WTC11 (cell line): ENCODE data around the gene DNAJC15. TPM values are rescaled to one million over a fixed set of nuclear protein-coding genes. Genes with fewer than 3 reads are reported as not detected.

ENCODE experiments used
- ATAC-seq: fragments of 200-7000 bp; cut with Tn5 transposase; 2 replicates; pipeline ENCODE4 v1.10.0; 2021; ENCODE audit warnings: mild to moderate bottlenecking, moderate library complexity
- CTCF ChIA-PET: fragments of 300-600 bp; sonication (Branson Sonifier 250); formaldehyde crosslinking; loops from one replicate; lab custom pipeline; 2021; ENCODE audit warnings: antibody characterized with exemption; lab: Charles Lee
- POLR2A ChIA-PET: fragments of 350-600 bp; sonication (Branson Sonifier 250); formaldehyde crosslinking; loops from one replicate; lab custom pipeline; 2021; ENCODE audit warnings: antibody characterized with exemption; lab: Charles Lee
- DNase-seq: peaks from one replicate; pipeline ENCODE4 v3.0.0; 2021; ENCODE audit warnings: low spot score
- H3K27ac Mint-ChIP-seq: 2 replicates; pipeline ENCODE4 v1.8.0; 2021; ENCODE audit warnings: mixed read lengths
- H3K27me3 Mint-ChIP-seq: 2 replicates; pipeline ENCODE4 v1.8.0; 2021; ENCODE audit warnings: low read depth, mild to moderate bottlenecking, moderate library complexity, mixed read lengths
- H3K36me3 Mint-ChIP-seq: 2 replicates; pipeline ENCODE4 v1.8.0; 2021; ENCODE audit warnings: mixed read lengths
- H3K4me1 Mint-ChIP-seq: 2 replicates; pipeline ENCODE4 v1.8.0; 2022; ENCODE audit warnings: mixed read lengths
- H3K4me3 Mint-ChIP-seq: 2 replicates; pipeline ENCODE4 v1.8.0; 2021; ENCODE audit warnings: mild to moderate bottlenecking, moderate library complexity, mixed read lengths
- H3K9me3 Mint-ChIP-seq: 2 replicates; pipeline ENCODE4 v1.8.0; 2021; ENCODE audit warnings: mixed read lengths
- ATF1 ChIP-seq: sonication (generic); formaldehyde crosslinking; IDR thresholded peaks from 2 replicates; pipeline ENCODE4 v1.8.1; 2023; ENCODE audit warnings: mild to moderate bottlenecking, moderate library complexity, missing genetic modification reagents
- CREM ChIP-seq: sonication (generic); formaldehyde crosslinking; IDR thresholded peaks from 2 replicates; pipeline ENCODE4 v1.8.1; 2022; ENCODE audit warnings: mild to moderate bottlenecking, missing genetic modification reagents, moderate library complexity
- ESRRA ChIP-seq: sonication (generic); formaldehyde crosslinking; IDR thresholded peaks from 2 replicates; pipeline ENCODE4 v1.8.1; 2022; ENCODE audit warnings: mild to moderate bottlenecking, missing genetic modification reagents, borderline replicate concordance
- FOXP1 ChIP-seq: sonication (generic); formaldehyde crosslinking; IDR thresholded peaks from 2 replicates; pipeline ENCODE4 v1.8.0; 2022; ENCODE audit warnings: missing genetic modification reagents, mild to moderate bottlenecking, moderate library complexity, borderline replicate concordance
- GTF2I ChIP-seq: fragments of 250-450 bp; sonication (Bioruptor Pico); conservative IDR thresholded peaks from 2 replicates; pipeline ENCODE4 v1.4.0; 2021; ENCODE audit warnings: mild to moderate bottlenecking
- IRF2 ChIP-seq: sonication (generic); formaldehyde crosslinking; IDR thresholded peaks from 2 replicates; pipeline ENCODE4 v1.8.0; 2022; ENCODE audit warnings: low read depth, missing genetic modification reagents, borderline replicate concordance
- MYBL2 ChIP-seq: sonication (generic); formaldehyde crosslinking; IDR thresholded peaks from 2 replicates; pipeline ENCODE4 v1.8.1; 2023; ENCODE audit warnings: mild to moderate bottlenecking, moderate library complexity, missing genetic modification reagents
- NFE2L1 ChIP-seq: sonication (generic); formaldehyde crosslinking; IDR thresholded peaks from 2 replicates; pipeline ENCODE4 v1.8.1; 2023; ENCODE audit warnings: missing genetic modification reagents
- NFYB ChIP-seq: sonication (generic); formaldehyde crosslinking; conservative IDR thresholded peaks from 2 replicates; pipeline ENCODE4 v1.8.0; 2022; ENCODE audit warnings: low read depth, missing genetic modification reagents
- NR2C2 ChIP-seq: sonication (generic); formaldehyde crosslinking; IDR thresholded peaks from 2 replicates; pipeline ENCODE4 v1.8.0; 2022; ENCODE audit warnings: mild to moderate bottlenecking, missing genetic modification reagents
- RELA ChIP-seq: sonication (generic); formaldehyde crosslinking; IDR thresholded peaks from 2 replicates; pipeline ENCODE4 v1.8.1; 2022; ENCODE audit warnings: missing genetic modification reagents, mild to moderate bottlenecking, borderline replicate concordance
- SP1 ChIP-seq: sonication (generic); formaldehyde crosslinking; conservative IDR thresholded peaks from 2 replicates; pipeline ENCODE4 v1.8.1; 2022; ENCODE audit warnings: missing genetic modification reagents
- TEAD1 ChIP-seq: sonication (generic); formaldehyde crosslinking; IDR thresholded peaks from 2 replicates; pipeline ENCODE4 v1.8.0; 2022; ENCODE audit warnings: mild to moderate bottlenecking, missing genetic modification reagents
- ZBTB21 ChIP-seq: sonication (generic); formaldehyde crosslinking; IDR thresholded peaks from 2 replicates; pipeline ENCODE4 v1.8.1; 2023; ENCODE audit warnings: mild to moderate bottlenecking, missing genetic modification reagents, borderline replicate concordance
- total RNA-seq: library from RNA; stranded (reverse); gene quantifications from 3 replicates; pipeline ENCODE4 v1.2.3, GENCODE V29; 2021
- TF ChIP-seq, protein P1 (sequence below): sonication (generic); formaldehyde crosslinking; IDR thresholded peaks from 2 replicates; pipeline ENCODE4 v1.8.1; 2022; ENCODE audit warnings: low read depth, mild to moderate bottlenecking, moderate library complexity, missing genetic modification reagents, borderline replicate concordance
- TF ChIP-seq, protein P2 (sequence below): fragments of 250-450 bp; sonication (Bioruptor Pico); IDR thresholded peaks from 2 replicates; pipeline ENCODE4 v1.8.0; 2021; ENCODE audit warnings: mild to moderate bottlenecking
- TF ChIP-seq, protein P3 (sequence below): sonication (generic); formaldehyde crosslinking; IDR thresholded peaks from 2 replicates; pipeline ENCODE4 v1.8.1; 2023; ENCODE audit warnings: mild to moderate bottlenecking, moderate library complexity, missing genetic modification reagents
- TF ChIP-seq, protein P4 (sequence below): sonication (generic); formaldehyde crosslinking; IDR thresholded peaks from 2 replicates; pipeline ENCODE4 v1.8.1; 2023; ENCODE audit warnings: mild to moderate bottlenecking, missing genetic modification reagents
- TF ChIP-seq, protein P5 (sequence below): sonication (generic); formaldehyde crosslinking; IDR thresholded peaks from 2 replicates; pipeline ENCODE4 v1.8.1; 2022; ENCODE audit warnings: missing genetic modification reagents, borderline replicate concordance
- TF ChIP-seq, protein P6 (sequence below): sonication (generic); formaldehyde crosslinking; IDR thresholded peaks from 2 replicates; pipeline ENCODE4 v1.8.0; 2022; ENCODE audit warnings: missing genetic modification reagents
- TF ChIP-seq, protein P7 (sequence below): sonication (generic); formaldehyde crosslinking; conservative IDR thresholded peaks from 2 replicates; pipeline ENCODE4 v1.8.1; 2022; ENCODE audit warnings: mild to moderate bottlenecking, missing genetic modification reagents

Gene DNAJC15
- total RNA-seq, 1 experiment from 2014 or later, result 12.2 TPM

DNA sequence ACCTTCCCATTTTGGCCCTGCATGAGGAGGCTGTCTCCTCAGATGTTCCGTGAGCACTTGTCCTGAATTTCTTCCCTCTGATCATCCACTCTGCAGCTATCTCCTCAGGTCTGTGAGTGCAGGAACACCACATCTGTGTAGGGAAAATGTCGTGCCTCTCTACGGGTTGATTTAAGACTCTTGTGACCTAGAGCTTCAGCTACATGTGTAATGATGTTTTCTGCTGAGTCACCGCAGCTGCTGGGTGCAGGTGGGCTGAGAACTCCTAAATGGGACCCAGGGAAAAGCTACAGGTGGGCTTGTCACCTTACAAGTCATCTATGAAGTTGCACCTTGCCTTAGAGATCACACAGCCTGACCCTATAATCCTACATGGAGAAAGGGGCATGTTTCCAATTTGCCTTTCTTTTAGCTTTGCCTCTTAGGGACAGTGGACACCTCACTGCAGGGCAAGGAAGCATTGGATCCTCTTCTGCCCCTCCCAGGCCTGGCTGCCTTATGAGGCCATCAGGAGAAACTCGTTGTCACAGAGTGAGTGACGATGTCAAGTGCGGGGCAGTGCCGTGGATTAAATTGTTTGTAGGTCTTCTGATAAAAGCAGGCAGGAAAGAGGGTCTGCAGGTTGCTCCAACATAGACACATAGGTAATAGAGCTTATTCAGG, 122.3 kb downstream of the DNAJC15 start (continued):
- TF ChIP-seq, protein P1, sequence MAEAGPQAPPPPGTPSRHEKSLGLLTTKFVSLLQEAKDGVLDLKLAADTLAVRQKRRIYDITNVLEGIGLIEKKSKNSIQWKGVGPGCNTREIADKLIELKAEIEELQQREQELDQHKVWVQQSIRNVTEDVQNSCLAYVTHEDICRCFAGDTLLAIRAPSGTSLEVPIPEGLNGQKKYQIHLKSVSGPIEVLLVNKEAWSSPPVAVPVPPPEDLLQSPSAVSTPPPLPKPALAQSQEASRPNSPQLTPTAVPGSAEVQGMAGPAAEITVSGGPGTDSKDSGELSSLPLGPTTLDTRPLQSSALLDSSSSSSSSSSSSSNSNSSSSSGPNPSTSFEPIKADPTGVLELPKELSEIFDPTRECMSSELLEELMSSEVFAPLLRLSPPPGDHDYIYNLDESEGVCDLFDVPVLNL (CRISPR knock-in tag), result no peak
- TF ChIP-seq TEAD1 (CRISPR knock-in tag) (no peak), CREM (CRISPR knock-in tag) (no peak), NR2C2 (CRISPR knock-in tag) (no peak), ZBTB21 (CRISPR knock-in tag) (no peak)
- TF ChIP-seq, protein P2, sequence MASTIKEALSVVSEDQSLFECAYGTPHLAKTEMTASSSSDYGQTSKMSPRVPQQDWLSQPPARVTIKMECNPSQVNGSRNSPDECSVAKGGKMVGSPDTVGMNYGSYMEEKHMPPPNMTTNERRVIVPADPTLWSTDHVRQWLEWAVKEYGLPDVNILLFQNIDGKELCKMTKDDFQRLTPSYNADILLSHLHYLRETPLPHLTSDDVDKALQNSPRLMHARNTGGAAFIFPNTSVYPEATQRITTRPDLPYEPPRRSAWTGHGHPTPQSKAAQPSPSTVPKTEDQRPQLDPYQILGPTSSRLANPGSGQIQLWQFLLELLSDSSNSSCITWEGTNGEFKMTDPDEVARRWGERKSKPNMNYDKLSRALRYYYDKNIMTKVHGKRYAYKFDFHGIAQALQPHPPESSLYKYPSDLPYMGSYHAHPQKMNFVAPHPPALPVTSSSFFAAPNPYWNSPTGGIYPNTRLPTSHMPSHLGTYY (CRISPR knock-in tag), result no peak
- TF ChIP-seq, all 79 proteins: peak for 0

DNA sequence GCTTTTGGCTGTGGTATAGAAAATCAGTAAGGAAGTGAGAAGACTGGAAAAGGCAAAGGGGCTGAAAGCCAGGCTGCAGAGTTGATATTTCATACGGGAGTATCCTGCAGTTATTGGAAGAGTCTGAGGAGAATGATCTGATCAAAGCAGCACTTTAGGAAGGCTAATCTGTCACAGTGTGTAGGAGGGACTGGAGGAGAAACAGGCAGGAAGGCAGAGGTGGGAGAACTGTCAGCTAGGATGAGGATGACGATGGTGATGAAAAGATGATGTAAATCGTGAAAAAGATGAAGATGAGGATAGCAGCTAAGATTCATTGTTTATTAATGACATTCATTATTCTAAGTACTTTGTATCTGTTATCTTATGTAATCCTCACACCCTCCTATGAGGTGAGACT, 123.0 kb downstream of the DNAJC15 start:
- Mint-ChIP-seq H3K27me3 (no peaks in the 10 kb centered on the region; the same call in 1 of the 2 replicates), H3K36me3 (no peaks in the 10 kb centered on the region), H3K4me3 (no peak overlapping the region)
- POLR2A ChIA-PET, result no interaction called here
- CTCF ChIA-PET, result interaction anchor here (1.1 kb wide), 1 partner anchor 14 kb away, joined by 3 read pairs; no protein-coding TSS in a partner anchor
- no peak for ATAC-seq
- no peak for TF ChIP-seq NFYB (CRISPR knock-in tag)
- TF ChIP-seq FOXP1 (CRISPR knock-in tag), result no peak
- no peak for TF ChIP-seq IRF2 (CRISPR knock-in tag)
- TF ChIP-seq, protein P1 (CRISPR knock-in tag), result no peak
- TF ChIP-seq, protein P3, sequence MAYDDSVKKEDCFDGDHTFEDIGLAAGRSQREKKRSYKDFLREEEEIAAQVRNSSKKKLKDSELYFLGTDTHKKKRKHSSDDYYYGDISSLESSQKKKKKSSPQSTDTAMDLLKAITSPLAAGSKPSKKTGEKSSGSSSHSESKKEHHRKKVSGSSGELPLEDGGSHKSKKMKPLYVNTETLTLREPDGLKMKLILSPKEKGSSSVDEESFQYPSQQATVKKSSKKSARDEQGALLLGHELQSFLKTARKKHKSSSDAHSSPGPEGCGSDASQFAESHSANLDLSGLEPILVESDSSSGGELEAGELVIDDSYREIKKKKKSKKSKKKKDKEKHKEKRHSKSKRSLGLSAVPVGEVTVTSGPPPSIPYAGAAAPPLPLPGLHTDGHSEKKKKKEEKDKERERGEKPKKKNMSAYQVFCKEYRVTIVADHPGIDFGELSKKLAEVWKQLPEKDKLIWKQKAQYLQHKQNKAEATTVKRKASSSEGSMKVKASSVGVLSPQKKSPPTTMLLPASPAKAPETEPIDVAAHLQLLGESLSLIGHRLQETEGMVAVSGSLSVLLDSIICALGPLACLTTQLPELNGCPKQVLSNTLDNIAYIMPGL (CRISPR knock-in tag), result no peak
- TF ChIP-seq, protein P4, sequence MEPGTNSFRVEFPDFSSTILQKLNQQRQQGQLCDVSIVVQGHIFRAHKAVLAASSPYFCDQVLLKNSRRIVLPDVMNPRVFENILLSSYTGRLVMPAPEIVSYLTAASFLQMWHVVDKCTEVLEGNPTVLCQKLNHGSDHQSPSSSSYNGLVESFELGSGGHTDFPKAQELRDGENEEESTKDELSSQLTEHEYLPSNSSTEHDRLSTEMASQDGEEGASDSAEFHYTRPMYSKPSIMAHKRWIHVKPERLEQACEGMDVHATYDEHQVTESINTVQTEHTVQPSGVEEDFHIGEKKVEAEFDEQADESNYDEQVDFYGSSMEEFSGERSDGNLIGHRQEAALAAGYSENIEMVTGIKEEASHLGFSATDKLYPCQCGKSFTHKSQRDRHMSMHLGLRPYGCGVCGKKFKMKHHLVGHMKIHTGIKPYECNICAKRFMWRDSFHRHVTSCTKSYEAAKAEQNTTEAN (CRISPR knock-in tag), result no peak
- no peak for TF ChIP-seq SP1 (CRISPR knock-in tag)
- TF ChIP-seq NFE2L1, result no peak
- TF ChIP-seq GTF2I (CRISPR knock-in tag), result no peak
- TF ChIP-seq RELA, result no peak
- no peak for TF ChIP-seq MYBL2 (CRISPR knock-in tag)
- TF ChIP-seq, protein P5, sequence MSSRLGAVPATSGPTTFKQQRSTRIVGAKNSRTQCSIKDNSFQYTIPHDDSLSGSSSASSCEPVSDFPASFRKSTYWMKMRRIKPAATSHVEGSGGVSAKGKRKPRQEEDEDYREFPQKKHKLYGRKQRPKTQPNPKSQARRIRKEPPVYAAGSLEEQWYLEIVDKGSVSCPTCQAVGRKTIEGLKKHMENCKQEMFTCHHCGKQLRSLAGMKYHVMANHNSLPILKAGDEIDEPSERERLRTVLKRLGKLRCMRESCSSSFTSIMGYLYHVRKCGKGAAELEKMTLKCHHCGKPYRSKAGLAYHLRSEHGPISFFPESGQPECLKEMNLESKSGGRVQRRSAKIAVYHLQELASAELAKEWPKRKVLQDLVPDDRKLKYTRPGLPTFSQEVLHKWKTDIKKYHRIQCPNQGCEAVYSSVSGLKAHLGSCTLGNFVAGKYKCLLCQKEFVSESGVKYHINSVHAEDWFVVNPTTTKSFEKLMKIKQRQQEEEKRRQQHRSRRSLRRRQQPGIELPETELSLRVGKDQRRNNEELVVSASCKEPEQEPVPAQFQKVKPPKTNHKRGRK, result no peak
- TF ChIP-seq, protein P6, sequence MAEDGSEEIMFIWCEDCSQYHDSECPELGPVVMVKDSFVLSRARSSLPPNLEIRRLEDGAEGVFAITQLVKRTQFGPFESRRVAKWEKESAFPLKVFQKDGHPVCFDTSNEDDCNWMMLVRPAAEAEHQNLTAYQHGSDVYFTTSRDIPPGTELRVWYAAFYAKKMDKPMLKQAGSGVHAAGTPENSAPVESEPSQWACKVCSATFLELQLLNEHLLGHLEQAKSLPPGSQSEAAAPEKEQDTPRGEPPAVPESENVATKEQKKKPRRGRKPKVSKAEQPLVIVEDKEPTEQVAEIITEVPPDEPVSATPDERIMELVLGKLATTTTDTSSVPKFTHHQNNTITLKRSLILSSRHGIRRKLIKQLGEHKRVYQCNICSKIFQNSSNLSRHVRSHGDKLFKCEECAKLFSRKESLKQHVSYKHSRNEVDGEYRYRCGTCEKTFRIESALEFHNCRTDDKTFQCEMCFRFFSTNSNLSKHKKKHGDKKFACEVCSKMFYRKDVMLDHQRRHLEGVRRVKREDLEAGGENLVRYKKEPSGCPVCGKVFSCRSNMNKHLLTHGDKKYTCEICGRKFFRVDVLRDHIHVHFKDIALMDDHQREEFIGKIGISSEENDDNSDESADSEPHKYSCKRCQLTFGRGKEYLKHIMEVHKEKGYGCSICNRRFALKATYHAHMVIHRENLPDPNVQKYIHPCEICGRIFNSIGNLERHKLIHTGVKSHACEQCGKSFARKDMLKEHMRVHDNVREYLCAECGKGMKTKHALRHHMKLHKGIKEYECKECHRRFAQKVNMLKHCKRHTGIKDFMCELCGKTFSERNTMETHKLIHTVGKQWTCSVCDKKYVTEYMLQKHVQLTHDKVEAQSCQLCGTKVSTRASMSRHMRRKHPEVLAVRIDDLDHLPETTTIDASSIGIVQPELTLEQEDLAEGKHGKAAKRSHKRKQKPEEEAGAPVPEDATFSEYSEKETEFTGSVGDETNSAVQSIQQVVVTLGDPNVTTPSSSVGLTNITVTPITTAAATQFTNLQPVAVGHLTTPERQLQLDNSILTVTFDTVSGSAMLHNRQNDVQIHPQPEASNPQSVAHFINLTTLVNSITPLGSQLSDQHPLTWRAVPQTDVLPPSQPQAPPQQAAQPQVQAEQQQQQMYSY (CRISPR knock-in tag), result no peak
- TF ChIP-seq, protein P7, sequence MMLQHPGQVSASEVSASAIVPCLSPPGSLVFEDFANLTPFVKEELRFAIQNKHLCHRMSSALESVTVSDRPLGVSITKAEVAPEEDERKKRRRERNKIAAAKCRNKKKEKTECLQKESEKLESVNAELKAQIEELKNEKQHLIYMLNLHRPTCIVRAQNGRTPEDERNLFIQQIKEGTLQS, result no peak
- no peak for TF ChIP-seq ATF1 (CRISPR knock-in tag)
- no peak for TF ChIP-seq ESRRA (CRISPR knock-in tag)
- TF ChIP-seq, all 79 proteins: peak for 0
- H3K9me3 Mint-ChIP-seq, result no peaks in the 10 kb centered on the region
- no peak for DNase-seq
- no peak overlapping the region for H3K27ac Mint-ChIP-seq
- H3K4me1 Mint-ChIP-seq, result peaks cover 16% of the 10 kb centered on the region
